H1 (cell line): Measurements from ENCODE around the gene ADAMTS15. TPM values are rescaled to one million over a fixed set of nuclear protein-coding genes. Genes with fewer than 3 reads are reported as not detected.

ENCODE experiments used
- ASH2L ChIP-seq: fragments of 200-600, 300-600 bp; sonication (generic); IDR thresholded peaks from one replicate; pipeline ENCODE4 v1.7.1; 2017; ENCODE audit warnings: low read length
- BACH1 ChIP-seq: IDR thresholded peaks from 2 replicates; pipeline ENCODE4 v1.6.1; 2012; ENCODE audit warnings: low read length, improper control_type of control experiment
- BCL11A ChIP-seq, 2 experiments: IDR thresholded peaks; one replicate each; pipeline ENCODE4 v1.6.1; 2011; ENCODE audit warnings: low read depth in 2 of 2, low read length in 2 of 2, mild to moderate bottlenecking in 2 of 2
- CBX5 ChIP-seq: fragments of 300-800, 300-1000 bp; sonication (generic); IDR thresholded peaks from 2 replicates; pipeline ENCODE4 v1.7.1; 2016; ENCODE audit warnings: antibody characterized with exemption, low read length, low read depth
- SIRT6 ChIP-seq: IDR thresholded peaks from one replicate; pipeline ENCODE4 v1.7.1; 2012; ENCODE audit warnings: low read length, inconsistent platforms
- polyA plus RNA-seq, 7 experiments: library from polyadenylated mRNA; depleted of rRNA in 3 of 7; stranded (reverse) in 5 of 7; unstranded in 2 of 7; fragments of >200 nt in 5 of 7; fragments of 200-250 nt in 2 of 7; gene quantifications; 1 replicate in 5 of 7; 2 replicates in 1 of 7; 4 replicates in 1 of 7; pipeline versions ENCODE4 v1.2.1 to v1.2.3, GENCODE V29; 2011 to 2013; ENCODE audit warnings: missing spikeins in 2 of 7, mixed read lengths in 2 of 7
- total RNA-seq: library from RNA; stranded (reverse); fragmentation: NEBNext Ultra II Directional; extraction: Animal tissue kit (Norgen Biotek cat#: 25700); gene quantifications from 2 replicates; pipeline ENCODE4 v1.2.1, GENCODE V29; 2021
- TF ChIP-seq, protein P1 (sequence below), 3 experiments: IDR thresholded peaks; 1 replicate in 2 of 3; 2 replicates in 1 of 3; pipeline versions ENCODE4 v1.5.1 to v1.6.1; 2011; ENCODE audit warnings: low read length in 3 of 3, mild to moderate bottlenecking in 3 of 3, inconsistent platforms in 2 of 3, low read depth in 1 of 3, moderate library complexity in 1 of 3; ENCODE audit not compliant: insufficient read depth in 1 of 3; ENCODE audit errors: control extremely low read depth in 1 of 3

The ADAMTS15 gene
- total and polyA plus RNA-seq, 2 of the 8 experiments (the other 6 are each of a cell fraction or from before 2014, with no cell fraction given): 1.7 to 4.7 TPM

DNA sequence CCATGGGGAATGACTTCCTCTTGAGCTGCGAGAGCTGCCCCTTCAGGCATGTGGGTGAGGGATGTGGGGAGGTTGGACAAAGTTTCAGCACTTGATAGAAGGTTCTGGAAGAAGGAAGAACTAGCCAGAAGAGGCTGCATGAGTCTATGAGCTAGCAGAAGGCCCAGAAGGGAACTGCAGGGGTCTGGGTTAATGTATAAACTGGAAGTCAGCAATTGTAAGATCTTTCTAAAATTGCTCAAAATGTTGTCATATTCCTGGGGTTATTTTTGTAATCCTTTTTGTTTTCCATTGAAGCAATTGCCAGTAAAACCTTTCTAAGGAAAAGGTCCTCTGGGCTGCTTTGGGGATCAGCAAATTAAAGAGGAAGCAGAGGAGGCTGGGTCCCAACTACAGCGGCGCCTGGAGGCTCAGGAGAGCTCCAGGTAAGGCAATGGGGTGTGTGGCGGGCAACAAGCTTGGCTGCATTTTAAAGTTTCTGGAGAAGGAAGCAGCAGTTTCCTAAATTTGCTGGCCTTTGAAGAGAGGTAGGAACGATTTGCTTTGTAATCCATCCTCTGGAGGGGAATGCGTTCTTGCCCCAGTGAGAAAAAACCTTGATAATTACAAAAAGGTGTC is 29.2 kb downstream of the ADAMTS15 start (continued):
- TF ChIP-seq, protein P1, sequence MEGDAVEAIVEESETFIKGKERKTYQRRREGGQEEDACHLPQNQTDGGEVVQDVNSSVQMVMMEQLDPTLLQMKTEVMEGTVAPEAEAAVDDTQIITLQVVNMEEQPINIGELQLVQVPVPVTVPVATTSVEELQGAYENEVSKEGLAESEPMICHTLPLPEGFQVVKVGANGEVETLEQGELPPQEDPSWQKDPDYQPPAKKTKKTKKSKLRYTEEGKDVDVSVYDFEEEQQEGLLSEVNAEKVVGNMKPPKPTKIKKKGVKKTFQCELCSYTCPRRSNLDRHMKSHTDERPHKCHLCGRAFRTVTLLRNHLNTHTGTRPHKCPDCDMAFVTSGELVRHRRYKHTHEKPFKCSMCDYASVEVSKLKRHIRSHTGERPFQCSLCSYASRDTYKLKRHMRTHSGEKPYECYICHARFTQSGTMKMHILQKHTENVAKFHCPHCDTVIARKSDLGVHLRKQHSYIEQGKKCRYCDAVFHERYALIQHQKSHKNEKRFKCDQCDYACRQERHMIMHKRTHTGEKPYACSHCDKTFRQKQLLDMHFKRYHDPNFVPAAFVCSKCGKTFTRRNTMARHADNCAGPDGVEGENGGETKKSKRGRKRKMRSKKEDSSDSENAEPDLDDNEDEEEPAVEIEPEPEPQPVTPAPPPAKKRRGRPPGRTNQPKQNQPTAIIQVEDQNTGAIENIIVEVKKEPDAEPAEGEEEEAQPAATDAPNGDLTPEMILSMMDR (IDR thresholded peaks at IDR 0.05; ENCODE audit: control extremely low read depth in 1 of 3, insufficient read depth in 1 of 3, low read depth in 1 of 3, low read length in 3 of 3): no peak
- TF ChIP-seq BCL11A (IDR thresholded peaks at IDR 0.05; ENCODE audit: low read depth in 2 of 2, low read length in 2 of 2) (no peak), BACH1 (no peak), ASH2L (no peak), CBX5 (no peak), SIRT6 (no peak)
